Tibial nerve (tissue), 4 donors: ENCODE measurements around the gene AP3B1.

Source experiments
- CTCF ChIP-seq, 5 experiments: fragments of 200-600 bp in 3 of 5; fragments of 450-650 bp in 2 of 5; sonication (generic) in 3 of 5; IDR thresholded peaks; one replicate each; pipeline ENCODE4 v1.5.1; 2016 to 2019; ENCODE audit warnings: antibody characterized with exemption in 5 of 5, mild to moderate bottlenecking in 3 of 5, moderate library complexity in 2 of 5
- EP300 ChIP-seq, 2 donors: sonication (generic); formaldehyde crosslinking; IDR thresholded peaks; one replicate each; pipeline ENCODE4 v1.6.1; 2017; ENCODE audit warnings: antibody characterized with exemption in 2 of 2, mild to moderate bottlenecking in 1 of 2

- no peak for TF ChIP-seq CTCF (IDR thresholded peaks at IDR 0.05)
- TF ChIP-seq EP300 (IDR thresholded peaks at IDR 0.05), result no peak
These were observed 168.0 kb downstream of the AP3B1 start for GRCh38 chr5:78126536-78126935.
